Adipocyte (in vitro differentiated cells): ENCODE data around the gene ZNF474.

Source experiments
- DNase-seq: peaks from one replicate; pipeline ENCODE4 v3.0.0-alpha.2; 2015; ENCODE audit warnings: low read depth
- H3K27me3 ChIP-seq: replicated peaks from 2 replicates; pipeline ENCODE4 v1.7.0; 2013; ENCODE audit warnings: mild to moderate bottlenecking, low read length, moderate library complexity; ENCODE audit not compliant: control insufficient read depth, insufficient read depth
- H3K36me3 ChIP-seq: 2 replicates; pipeline ENCODE4 v1.7.0; 2013; ENCODE audit warnings: low read length, mild to moderate bottlenecking, moderate library complexity; ENCODE audit not compliant: control insufficient read depth, insufficient read depth, severe bottlenecking
- H3K4me1 ChIP-seq: 2 replicates; pipeline ENCODE4 v1.7.0; 2013; ENCODE audit warnings: mild to moderate bottlenecking, low read length, moderate library complexity; ENCODE audit not compliant: control insufficient read depth, insufficient read depth
- H3K4me3 ChIP-seq: 2 replicates; pipeline ENCODE4 v1.7.0; 2013; ENCODE audit warnings: mild to moderate bottlenecking, low read length, moderate library complexity
- H3K9ac ChIP-seq: 2 replicates; pipeline ENCODE4 v1.7.0; 2013; ENCODE audit warnings: mild to moderate bottlenecking, low read length, moderate library complexity
- H3K9me3 ChIP-seq: 2 replicates; pipeline ENCODE4 v1.7.0; 2013; ENCODE audit warnings: mild to moderate bottlenecking, low read length, moderate library complexity; ENCODE audit not compliant: control insufficient read depth

Gene ZNF474

DNA sequence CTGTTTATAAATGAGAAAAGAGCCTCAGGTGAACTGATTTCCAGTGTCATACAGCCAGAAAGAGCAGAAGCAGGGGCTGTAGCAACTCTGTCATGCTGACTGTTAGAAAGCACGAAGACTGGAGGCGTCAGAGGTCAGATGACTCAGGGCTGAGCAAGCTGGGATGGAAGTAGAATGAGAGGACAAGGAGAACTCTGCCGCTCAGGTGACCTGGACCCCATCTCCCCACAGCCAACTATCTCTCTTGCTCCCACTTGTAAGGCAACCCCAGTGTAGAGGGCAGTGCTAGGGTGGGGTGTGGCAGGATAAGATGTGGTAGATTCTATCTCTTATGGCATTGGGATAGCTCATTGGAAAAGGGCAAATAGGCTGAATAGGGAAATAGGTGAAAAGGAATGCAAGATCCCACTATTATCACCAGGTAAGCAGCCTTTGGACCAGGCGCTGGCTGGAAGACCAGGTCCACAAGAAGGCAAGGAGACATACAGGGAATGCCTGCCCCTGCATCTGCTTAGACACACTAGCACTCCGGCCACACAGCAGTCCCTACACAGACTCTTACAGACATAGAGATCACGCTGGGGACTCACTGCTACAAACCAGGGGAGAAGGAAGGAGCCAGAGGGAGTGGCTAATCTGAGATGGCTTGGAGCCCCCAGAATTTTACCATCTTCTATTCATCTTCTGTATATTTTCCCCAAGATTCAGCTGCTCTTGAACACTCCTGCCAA, 30.1 kb upstream of the ZNF474 start:
- peaks cover 39% of the 10 kb centered on the region for H3K4me1 ChIP-seq
- peak; percentile 77 for DNase-seq
- no peaks in the 10 kb centered on the region for H3K36me3 ChIP-seq
- no peak overlapping the region for H3K4me3 ChIP-seq
- no peaks in the 10 kb centered on the region for H3K9me3 ChIP-seq
- H3K27me3 ChIP-seq, result no peaks in the 10 kb centered on the region
- peak overlapping the region; percentile 34 for H3K9ac ChIP-seq

DNA sequence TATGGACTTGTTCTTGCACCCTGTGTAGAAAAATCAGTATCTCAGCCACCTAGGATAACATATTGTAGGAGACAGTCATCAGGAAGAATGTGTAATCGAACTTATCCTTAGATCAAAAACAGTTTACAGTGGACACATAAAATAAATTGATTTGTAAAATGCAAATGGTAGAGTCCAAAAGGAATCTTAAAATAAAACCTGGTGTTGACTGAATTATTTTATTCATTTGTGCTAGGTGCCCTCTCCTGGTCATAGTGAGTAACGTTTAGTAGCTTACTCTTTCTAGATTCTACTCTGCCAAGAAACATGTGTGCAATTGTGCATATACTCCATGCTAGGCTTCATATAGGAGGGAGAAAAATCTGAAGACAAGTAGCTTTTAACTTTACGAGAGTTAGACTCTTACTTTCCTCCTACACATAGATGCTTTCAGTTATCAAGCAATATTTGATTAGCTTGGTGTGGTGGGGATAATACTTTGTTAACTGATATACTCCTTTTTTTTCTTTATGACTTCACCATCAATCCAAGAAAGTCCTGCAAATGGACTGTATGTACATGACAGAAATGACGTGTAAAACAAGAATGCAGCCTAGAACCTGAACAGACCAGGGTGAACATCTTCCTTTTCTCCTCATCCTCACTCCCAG, 27.6 kb upstream of the ZNF474 start:
- peak; percentile 91 for DNase-seq
- Histone ChIP-seq H3K36me3 (no peaks in the 10 kb centered on the region), H3K9me3 (no peaks in the 10 kb centered on the region), H3K9ac (peak overlapping the region; percentile 55), H3K4me3 (no peak overlapping the region), H3K27me3 (no peaks in the 10 kb centered on the region), H3K4me1 (peaks cover 24% of the 10 kb centered on the region)

DNA sequence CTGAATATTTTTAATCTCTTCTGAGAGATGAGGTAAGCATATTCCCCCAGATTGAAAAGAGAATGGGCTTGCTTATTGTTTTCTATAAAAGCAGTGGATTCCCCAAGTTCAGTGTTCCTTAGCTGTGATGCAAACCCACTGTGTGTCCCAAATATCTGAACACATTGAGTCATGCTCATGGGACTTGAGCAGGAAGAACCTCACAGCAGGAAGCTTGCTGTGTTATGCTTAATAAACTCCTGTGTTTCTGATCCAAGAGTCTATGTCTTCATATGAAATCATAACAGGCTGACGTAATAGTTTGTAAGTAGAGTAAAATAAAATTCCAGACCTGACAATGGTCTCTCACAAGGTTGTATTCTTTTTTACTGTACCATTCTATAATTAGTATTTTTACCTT, 26.5 kb upstream of the ZNF474 start:
- Histone ChIP-seq H3K9ac (peak overlapping the region; percentile 55), H3K9me3 (no peaks in the 10 kb centered on the region), H3K4me1 (peaks cover 24% of the 10 kb centered on the region), H3K27me3 (no peaks in the 10 kb centered on the region), H3K4me3 (no peak overlapping the region), H3K36me3 (no peaks in the 10 kb centered on the region)
- peak; percentile 78 for DNase-seq

GRCh38 chr5:122105909-122106308, 23.4 kb upstream of the ZNF474 start:
- Histone ChIP-seq H3K4me3 (no peak overlapping the region), H3K27me3 (no peaks in the 10 kb centered on the region), H3K4me1 (peaks cover 19% of the 10 kb centered on the region), H3K9me3 (no peaks in the 10 kb centered on the region), H3K9ac (no peak overlapping the region), H3K36me3 (no peaks in the 10 kb centered on the region)
- no peak for DNase-seq

GRCh38 chr5:122107016-122107415, 22.3 kb upstream of the ZNF474 start:
- no peak for DNase-seq
- H3K9ac ChIP-seq, result no peak overlapping the region
- H3K4me1 ChIP-seq, result peaks cover 24% of the 10 kb centered on the region
- H3K9me3 ChIP-seq, result no peaks in the 10 kb centered on the region
- H3K36me3 ChIP-seq, result no peaks in the 10 kb centered on the region
- H3K27me3 ChIP-seq, result no peaks in the 10 kb centered on the region
- H3K4me3 ChIP-seq, result no peak overlapping the region

DNA sequence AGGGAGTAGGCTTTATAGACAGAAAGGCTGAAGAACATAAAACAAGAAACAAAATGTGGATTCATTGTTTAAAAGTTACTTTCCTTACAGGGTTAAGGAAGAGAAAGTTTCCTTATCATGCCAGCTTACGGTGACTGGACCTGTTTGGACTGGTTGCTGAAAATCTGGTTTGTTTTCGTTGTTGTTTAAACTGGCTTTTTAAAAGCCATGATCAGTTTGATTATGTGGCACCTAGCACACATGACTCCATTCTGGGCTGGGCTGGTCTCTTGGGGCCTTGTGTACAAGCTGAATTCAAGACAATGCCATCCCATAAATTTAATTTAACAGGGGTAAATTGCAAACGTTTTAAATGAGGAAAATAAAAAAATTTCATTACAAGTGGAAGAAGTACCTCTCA, 18.4 kb upstream of the ZNF474 start:
- no peaks in the 10 kb centered on the region for H3K9me3 ChIP-seq
- no peaks in the 10 kb centered on the region for H3K36me3 ChIP-seq
- H3K27me3 ChIP-seq, result no peaks in the 10 kb centered on the region
- no peak for DNase-seq
- H3K4me1 ChIP-seq, result peaks cover 13% of the 10 kb centered on the region
- H3K4me3 ChIP-seq, result no peak overlapping the region
- no peak overlapping the region for H3K9ac ChIP-seq

- DNase-seq, result no peak
- Histone ChIP-seq H3K4me3 (no peak overlapping the region), H3K9ac (no peak overlapping the region), H3K36me3 (no peaks in the 10 kb centered on the region), H3K27me3 (no peaks in the 10 kb centered on the region), H3K9me3 (no peaks in the 10 kb centered on the region), H3K4me1 (peaks cover 13% of the 10 kb centered on the region)
These were observed 17.9 kb upstream of the ZNF474 start for GRCh38 chr5:122111460-122111859.

GRCh38 chr5:122112063-122112462, 17.3 kb upstream of the ZNF474 start:
- no peaks in the 10 kb centered on the region for H3K36me3 ChIP-seq
- no peaks in the 10 kb centered on the region for H3K9me3 ChIP-seq
- DNase-seq, result no peak
- peaks cover 13% of the 10 kb centered on the region for H3K4me1 ChIP-seq
- H3K4me3 ChIP-seq, result no peak overlapping the region
- H3K9ac ChIP-seq, result no peak overlapping the region
- no peaks in the 10 kb centered on the region for H3K27me3 ChIP-seq

DNA sequence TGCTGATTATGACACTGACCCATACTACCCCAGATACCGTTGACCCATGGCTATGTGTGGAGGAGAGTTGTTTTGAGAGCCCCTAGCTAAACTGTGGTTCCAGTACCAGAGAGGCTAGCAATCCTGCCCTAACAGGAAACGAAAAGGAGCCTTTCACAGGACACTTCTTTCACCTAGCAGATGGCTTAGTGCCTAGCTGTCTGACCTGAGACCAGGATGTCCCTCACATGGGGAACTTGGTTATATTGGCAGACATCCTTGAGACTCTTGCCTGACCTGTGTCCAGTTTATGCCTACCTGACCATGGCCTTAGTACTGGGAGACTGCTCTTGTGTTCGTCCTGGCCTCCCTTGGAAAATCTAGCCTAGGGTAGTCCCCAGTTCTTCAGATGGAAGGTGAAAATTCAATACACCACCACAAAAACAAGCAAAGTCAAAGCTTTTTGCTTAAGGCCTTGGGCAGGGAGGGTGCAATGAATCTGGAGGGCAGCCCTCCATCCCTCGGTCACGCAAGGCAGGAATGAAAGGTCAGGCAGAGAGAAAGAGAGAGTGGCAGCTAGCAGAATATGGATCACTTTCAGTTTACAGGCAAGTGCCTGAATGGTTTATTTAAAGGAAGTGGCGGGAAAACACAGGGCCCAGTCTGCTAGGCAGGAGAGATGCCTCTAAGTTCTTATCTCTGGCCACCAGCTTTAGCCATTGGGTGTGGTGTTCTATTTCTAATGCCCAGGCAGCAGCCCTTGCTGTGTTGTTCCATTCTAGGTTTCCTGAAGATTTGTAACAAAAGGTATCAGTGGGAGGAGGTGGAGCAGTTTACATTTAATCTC, 16.4 kb upstream of the ZNF474 start:
- H3K4me1 ChIP-seq, result peaks cover 13% of the 10 kb centered on the region
- H3K36me3 ChIP-seq, result no peaks in the 10 kb centered on the region
- no peaks in the 10 kb centered on the region for H3K9me3 ChIP-seq
- DNase-seq, result no peak
- H3K9ac ChIP-seq, result no peak overlapping the region
- no peaks in the 10 kb centered on the region for H3K27me3 ChIP-seq
- no peak overlapping the region for H3K4me3 ChIP-seq

DNA sequence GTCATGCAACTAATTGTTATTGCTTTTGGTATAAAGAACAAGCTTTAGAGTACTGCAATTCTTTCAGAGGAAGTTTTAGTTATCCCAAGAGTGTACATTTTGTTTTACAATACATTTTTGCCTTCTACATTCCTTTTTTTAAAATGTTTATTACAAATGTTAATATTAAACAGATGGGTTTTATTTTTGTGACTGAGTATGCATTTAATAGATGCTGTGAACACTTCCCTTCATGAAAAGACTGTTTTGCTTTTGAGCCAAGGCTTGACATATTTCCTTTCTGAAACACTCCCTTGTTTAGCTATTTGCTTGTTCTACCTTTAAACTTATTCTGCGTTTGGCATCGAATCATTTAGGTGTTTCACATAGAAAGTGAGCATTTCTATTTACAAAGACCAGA, 14.8 kb upstream of the ZNF474 start:
- no peaks in the 10 kb centered on the region for H3K27me3 ChIP-seq
- no peak overlapping the region for H3K9ac ChIP-seq
- peaks cover 13% of the 10 kb centered on the region for H3K4me1 ChIP-seq
- no peak overlapping the region for H3K4me3 ChIP-seq
- H3K36me3 ChIP-seq, result no peaks in the 10 kb centered on the region
- DNase-seq, result no peak
- H3K9me3 ChIP-seq, result no peaks in the 10 kb centered on the region

GRCh38 chr5:122118356-122118948, 10.9 kb upstream of the ZNF474 start:
- no peak for DNase-seq
- Histone ChIP-seq H3K4me3 (no peak overlapping the region), H3K4me1 (peaks cover 8% of the 10 kb centered on the region), H3K9ac (no peak overlapping the region), H3K9me3 (no peaks in the 10 kb centered on the region), H3K27me3 (no peaks in the 10 kb centered on the region), H3K36me3 (no peaks in the 10 kb centered on the region)
